HCT116 (cell line): ENCODE measurements around the gene ESPNL. TPM values are rescaled to one million over a fixed set of nuclear protein-coding genes. Genes with fewer than 3 reads are reported as not detected.

Experiments used
- ATAC-seq: fragments of 200-7000 bp; cut with Tn5 transposase; 2 replicates; pipeline ENCODE4 v1.9.1; 2020; ENCODE audit warnings: mild to moderate bottlenecking, moderate library complexity
- BruUV-seq: library from RNA; stranded (reverse); fragments of 400-500 nt; replicated peaks from 2 replicates; lab custom pipeline; 2021; lab: Mats Ljungman, UMichigan
- CTCF ChIA-PET: fragments of 300-600 bp; sonication (Branson Sonifier 250); formaldehyde crosslinking; loops from one replicate; lab custom pipeline; 2021; ENCODE audit warnings: antibody characterized with exemption; lab: Charles Lee
- POLR2A ChIA-PET: fragments of 300-600, 350-600 bp; sonication (Branson Sonifier 250); formaldehyde crosslinking; loops from one replicate; lab custom pipeline; 2021; ENCODE audit warnings: antibody characterized with exemption; lab: Charles Lee
- RAD21 ChIA-PET, 2 experiments: fragments of 300-600 bp; sonication (Branson Sonifier 250); formaldehyde crosslinking; loops; one replicate each; lab custom pipeline; 2023; ENCODE audit warnings: low total read pairs in 2 of 2; ENCODE audit not compliant: uncharacterized antibody in 2 of 2, unreplicated experiment in 2 of 2, low non-redundant PET in 1 of 2; lab: Charles Lee
- DNase-seq: peaks from one replicate; pipeline ENCODE4 v3.0.0-alpha.2; 2010; ENCODE audit warnings: low read depth, low spot score
- H2AFZ ChIP-seq: fragments of 200-600 bp; shearing (Covaris generic), sonication (generic); 2 replicates; pipeline ENCODE4 v1.6.1; 2017; ENCODE audit warnings: low read depth, mixed run types, mixed read lengths, antibody characterized with exemption, low read length; ENCODE audit not compliant: poor library complexity, severe bottlenecking
- H3K27ac ChIP-seq: 2 replicates; pipeline ENCODE4 v1.5.1; 2012; ENCODE audit warnings: low read depth, low read length
- H3K27me3 ChIP-seq: fragments of 200-600 bp; sonication (generic); 2 replicates; pipeline ENCODE4 v1.6.1; 2016; ENCODE audit warnings: mixed run types, low read length, mixed read lengths; ENCODE audit not compliant: insufficient read depth
- H3K36me3 ChIP-seq, 2 experiments: fragments of 200-500 bp in 1 of 2; fragments of 200-600 bp in 1 of 2; sonication (Bioruptor generic) in 1 of 2; sonication (generic) in 1 of 2; 2 replicates each; pipeline versions ENCODE4 v1.5.1 to v1.6.1; 2014 to 2016; ENCODE audit warnings: low read length in 2 of 2, inconsistent platforms in 1 of 2, mixed read lengths in 1 of 2, mixed run types in 1 of 2; ENCODE audit not compliant: insufficient read depth in 2 of 2, control insufficient read depth in 1 of 2
- H3K4me1 ChIP-seq, 2 experiments: fragments of 200-600 bp in 1 of 2; sonication (generic) in 1 of 2; 2 replicates each; pipeline versions ENCODE4 v1.5.1 to v1.6.1; 2012 to 2017; ENCODE audit warnings: low read length in 2 of 2, inconsistent platforms in 1 of 2, mild to moderate bottlenecking in 1 of 2, mixed read lengths in 1 of 2, mixed run types in 1 of 2, moderate library complexity in 1 of 2; ENCODE audit not compliant: insufficient read depth in 2 of 2, control insufficient read depth in 1 of 2
- H3K4me2 ChIP-seq: fragments of 200-600 bp; sonication (generic); 2 replicates; pipeline ENCODE4 v1.6.1; 2017; ENCODE audit warnings: mixed run types, low read length, mixed read lengths
- H3K4me3 ChIP-seq, 2 experiments: fragments of 200-600 bp in 1 of 2; sonication (generic) in 1 of 2; replicated peaks in 1 of 2; 2 replicates each; pipeline ENCODE4 v1.5.1; 2011 to 2016; ENCODE audit warnings: low read length in 2 of 2, control low read depth in 1 of 2, low read depth in 1 of 2, mild to moderate bottlenecking in 1 of 2, mixed read lengths in 1 of 2, mixed run types in 1 of 2
- H3K79me2 ChIP-seq: fragments of 200-600 bp; sonication (generic); 2 replicates; pipeline ENCODE4 v1.6.1; 2017; ENCODE audit warnings: mild to moderate bottlenecking, mixed run types, low read length, moderate library complexity, mixed read lengths; ENCODE audit not compliant: insufficient read depth
- H3K9ac ChIP-seq: fragments of 200-600 bp; sonication (generic); 2 replicates; pipeline ENCODE4 v1.6.1; 2016; ENCODE audit warnings: low read length, mixed read lengths
- H3K9me2 ChIP-seq: fragments of 200-600 bp; sonication (generic), shearing (Covaris generic); 2 replicates; pipeline ENCODE4 v1.6.1; 2017; ENCODE audit warnings: mixed run types, mild to moderate bottlenecking, moderate library complexity; ENCODE audit not compliant: insufficient read depth
- H3K9me3 ChIP-seq, 2 experiments: fragments of 200-500 bp in 1 of 2; fragments of 200-600 bp in 1 of 2; sonication (Bioruptor generic) in 1 of 2; sonication (generic) in 1 of 2; 2 replicates each; pipeline ENCODE4 v1.6.1; 2014 to 2017; ENCODE audit warnings: low read length in 2 of 2, mixed read lengths in 2 of 2, inconsistent platforms in 1 of 2, low read depth in 1 of 2, mild to moderate bottlenecking in 1 of 2, mixed run types in 1 of 2, moderate library complexity in 1 of 2; ENCODE audit not compliant: control insufficient read depth in 1 of 2, insufficient read depth in 1 of 2
- H4K20me1 ChIP-seq: fragments of 200-600 bp; sonication (generic), shearing (Covaris generic); 2 replicates; pipeline ENCODE4 v1.6.1; 2017; ENCODE audit warnings: mixed run types, mild to moderate bottlenecking, moderate library complexity; ENCODE audit not compliant: insufficient read depth
- ELF1 ChIP-seq: IDR thresholded peaks from 2 replicates; pipeline ENCODE4 v1.6.1; 2012; ENCODE audit warnings: low read depth, borderline replicate concordance
- EZH2phosphoT487 ChIP-seq: fragments of 200-600 bp; IDR thresholded peaks from 2 replicates; pipeline ENCODE4 v1.6.1; 2018; ENCODE audit warnings: antibody characterized with exemption, borderline replicate concordance
- POLR2A ChIP-seq: IDR thresholded peaks from 2 replicates; pipeline ENCODE4 v1.7.0; 2011; ENCODE audit warnings: borderline replicate concordance; ENCODE audit not compliant: insufficient read depth, insufficient read length; ENCODE audit errors: extremely low read depth
- SP1 ChIP-seq: IDR thresholded peaks from 2 replicates; pipeline ENCODE4 v1.6.1; 2012; ENCODE audit warnings: low read depth
- ZBTB33 ChIP-seq: IDR thresholded peaks from 2 replicates; pipeline ENCODE4 v1.6.1; 2011; ENCODE audit warnings: mild to moderate bottlenecking, low read length, moderate library complexity; ENCODE audit not compliant: insufficient replicate concordance; ENCODE audit errors: extremely low read depth
- ZFX ChIP-seq: fragments of 450-650 bp; IDR thresholded peaks from 2 replicates; pipeline ENCODE4 v1.6.1; 2017
- ZNF274 ChIP-seq: fragments of 200-500 bp; sonication (Bioruptor generic); IDR thresholded peaks from 2 replicates; pipeline ENCODE4 v1.6.1; 2014; ENCODE audit warnings: mild to moderate bottlenecking, low read depth, low read length, inconsistent platforms
- intact Hi-C: fragments of 100-400 bp; cut with micrococcal nuclease; formaldehyde crosslinking; loops from 2 replicates; pipeline ENCODE4 v1.10.0; 2022
- total RNA-seq: library from RNA; stranded (reverse); gene quantifications from one replicate; pipeline ENCODE4 v1.2.1, GENCODE V29; 2021; ENCODE audit not compliant: unreplicated experiment

The ESPNL gene
- total RNA-seq, 1 experiment from 2014 or later = 0.22 TPM

GRCh38 chr2:238125127-238125885, 25.2 kb downstream of the ESPNL start (continued):
- no peak for TF ChIP-seq ZBTB33

- Histone ChIP-seq H3K36me3 (no peaks in the 10 kb centered on the region), H2AFZ (no peak overlapping the region), H3K9ac (no peak overlapping the region), H3K27me3 (no peaks in the 10 kb centered on the region), H3K4me3 (no peak overlapping the region), H3K4me2 (no peak overlapping the region), H3K79me2 (no peaks in the 10 kb centered on the region), H3K9me3 (peaks cover 0 to 10% of the 10 kb centered on the region in 2 experiments; a peak in 1 of 4 replicates), H3K4me1 (no peaks in the 10 kb centered on the region), H4K20me1 (no peaks in the 10 kb centered on the region), H3K9me2 (no peaks in the 10 kb centered on the region)
- DNase-seq = no peak
- ATAC-seq = no peak
- no TSS peak for BruUV-seq
- POLR2A ChIA-PET = no interaction called here
- TF ChIP-seq ZNF274 (no peak), ZFX (no peak), SP1 (no peak), POLR2A (no peak), ELF1 (no peak), EZH2phosphoT487 (no peak)
- TF ChIP-seq, all 23 proteins: peak for 0
- RAD21 ChIA-PET = no interaction called here
- no peak overlapping the region for H3K27ac ChIP-seq
- CTCF ChIA-PET = no interaction called here
- intact Hi-C loops = no loop called here
Measured at GRCh38 chr2:238126338-238126737, 26.2 kb downstream of the ESPNL start.
